Activated CD4-positive, alpha-beta T cell treated with anti-CD3 and anti-CD28 coated beads for 1 hour (primary cell): Measurements from ENCODE around the gene SNAP29.
A peak's percentile ranks its signal among the peaks of the same experiment; 100 is the strongest.
"Not testable (repeated sequence)": the region's sequence is repeated elsewhere in the genome, so short reads cannot be mapped to it uniquely, and the experiment has no call there.

Experiments used
- DNase-seq: peaks from one replicate; pipeline ENCODE4 v3.0.0-alpha.2; 2020

SNAP29 gene

GRCh38 chr22:20903093-20903492 lies 44.3 kb downstream of the SNAP29 start:
- DNase-seq = no peak

DNA sequence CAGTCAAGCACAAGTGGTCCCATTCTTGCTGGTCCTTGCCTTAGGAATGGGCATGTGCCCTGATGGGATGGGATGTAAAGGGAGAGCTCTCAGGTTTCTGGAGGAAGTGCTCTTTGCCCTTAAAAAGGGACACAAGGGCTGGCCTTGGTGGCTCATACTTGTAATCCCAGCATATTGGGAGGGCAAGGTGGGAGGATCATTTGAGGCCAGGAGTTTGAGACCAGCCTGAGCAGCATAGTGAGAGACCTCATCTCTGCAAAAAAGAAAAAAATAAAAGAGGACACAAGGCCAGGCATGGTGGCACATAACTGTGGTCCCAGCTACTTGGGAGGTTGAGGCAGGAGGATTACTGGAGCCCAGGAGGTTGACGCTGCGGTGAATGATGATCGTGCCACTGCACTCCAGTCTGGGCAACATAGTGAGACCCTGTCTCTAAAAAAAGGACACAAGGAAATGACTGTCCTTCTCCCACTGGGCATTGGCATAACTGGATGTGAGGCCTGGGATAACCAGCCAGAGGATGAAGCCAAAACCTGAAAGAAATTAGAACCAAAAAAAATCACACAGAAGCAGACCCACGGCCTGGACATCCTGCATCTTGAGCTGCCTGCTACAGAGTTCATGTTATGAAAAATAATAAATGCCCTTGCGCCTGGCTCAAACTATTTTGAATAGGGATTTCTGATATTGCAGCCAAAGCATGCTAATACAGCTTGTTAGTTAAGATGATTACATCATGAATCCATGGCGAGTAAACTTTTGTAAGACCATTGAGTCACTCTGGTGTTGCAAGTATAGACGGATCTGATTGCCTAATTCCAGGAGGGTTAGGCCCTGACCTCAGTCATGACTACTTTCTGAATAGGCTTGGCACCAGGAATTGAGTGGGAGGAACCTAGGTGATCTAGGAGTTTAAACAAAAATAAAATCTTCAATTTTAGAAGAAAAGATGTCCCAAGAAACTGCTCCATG lies 45.5 kb downstream of the SNAP29 start:
- no peak for DNase-seq

DNA sequence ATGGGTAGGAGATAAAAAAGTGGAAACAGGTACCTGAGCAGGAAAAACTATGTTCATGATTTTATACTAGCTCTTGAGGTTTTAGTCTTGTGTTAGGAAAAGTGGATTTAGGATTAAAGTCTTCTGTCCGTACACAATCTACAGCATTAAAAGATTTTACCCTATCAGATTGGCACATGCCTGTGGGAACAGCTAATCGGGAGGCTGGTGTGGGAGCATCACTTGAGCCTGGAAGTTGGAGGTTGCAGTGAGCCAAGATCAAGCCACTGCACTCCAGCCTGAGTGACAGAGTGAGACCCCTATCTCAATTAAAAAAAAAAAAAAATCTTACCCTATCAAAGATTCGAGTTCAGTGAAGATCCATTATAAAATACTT lies 46.2 kb downstream of the SNAP29 start:
- DNase-seq = no peak

DNA sequence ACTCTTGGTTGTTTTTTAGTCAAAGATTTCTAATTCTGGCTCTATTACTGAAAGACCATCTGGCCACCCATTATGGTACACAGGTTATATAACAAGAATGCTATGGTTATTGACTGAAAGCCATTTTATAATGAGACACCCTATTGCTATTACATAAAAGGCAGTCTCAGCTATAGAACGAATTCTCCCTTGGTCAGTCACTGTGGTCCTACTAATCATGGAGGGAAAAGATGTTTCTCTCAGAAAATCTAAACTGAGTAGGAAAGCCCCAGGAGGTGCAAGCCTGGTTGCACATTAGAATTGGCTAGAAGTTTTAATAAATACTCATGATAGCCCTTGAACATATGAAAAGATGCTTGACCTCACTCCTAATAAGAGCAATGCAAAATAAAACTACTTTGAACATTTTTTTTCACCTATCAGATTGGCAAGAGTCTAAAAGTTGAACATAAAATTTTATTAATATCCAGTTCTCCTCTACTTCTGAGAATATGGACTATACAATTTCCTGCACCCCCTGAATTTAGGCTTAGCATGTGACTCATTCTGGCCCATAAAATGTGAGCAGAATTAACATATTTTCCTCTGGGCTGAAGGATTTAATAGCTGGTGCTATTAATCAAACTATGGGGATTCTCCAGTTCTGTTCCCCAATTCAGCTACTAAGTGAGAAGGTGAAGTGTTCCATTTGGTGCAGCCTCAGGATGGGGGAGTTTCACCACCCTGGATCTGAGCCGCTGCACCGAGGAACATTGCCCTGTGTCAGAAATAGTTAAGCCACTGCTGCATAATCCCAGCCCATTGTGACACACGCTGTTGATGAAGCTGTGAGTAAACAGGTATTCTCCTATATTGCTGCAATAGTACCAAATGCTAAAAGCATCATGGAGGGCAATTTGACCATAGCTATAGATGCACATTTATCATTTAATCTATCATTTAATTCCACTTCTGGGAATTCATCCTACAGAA lies 46.9 kb downstream of the SNAP29 start:
- DNase-seq = no peak

GRCh38 chr22:20906387-20906767 lies 47.6 kb downstream of the SNAP29 start:
- DNase-seq = no peak

- not testable (repeated sequence) for DNase-seq
These were observed 49.9 kb downstream of the SNAP29 start for GRCh38 chr22:20908717-20909116.

DNA sequence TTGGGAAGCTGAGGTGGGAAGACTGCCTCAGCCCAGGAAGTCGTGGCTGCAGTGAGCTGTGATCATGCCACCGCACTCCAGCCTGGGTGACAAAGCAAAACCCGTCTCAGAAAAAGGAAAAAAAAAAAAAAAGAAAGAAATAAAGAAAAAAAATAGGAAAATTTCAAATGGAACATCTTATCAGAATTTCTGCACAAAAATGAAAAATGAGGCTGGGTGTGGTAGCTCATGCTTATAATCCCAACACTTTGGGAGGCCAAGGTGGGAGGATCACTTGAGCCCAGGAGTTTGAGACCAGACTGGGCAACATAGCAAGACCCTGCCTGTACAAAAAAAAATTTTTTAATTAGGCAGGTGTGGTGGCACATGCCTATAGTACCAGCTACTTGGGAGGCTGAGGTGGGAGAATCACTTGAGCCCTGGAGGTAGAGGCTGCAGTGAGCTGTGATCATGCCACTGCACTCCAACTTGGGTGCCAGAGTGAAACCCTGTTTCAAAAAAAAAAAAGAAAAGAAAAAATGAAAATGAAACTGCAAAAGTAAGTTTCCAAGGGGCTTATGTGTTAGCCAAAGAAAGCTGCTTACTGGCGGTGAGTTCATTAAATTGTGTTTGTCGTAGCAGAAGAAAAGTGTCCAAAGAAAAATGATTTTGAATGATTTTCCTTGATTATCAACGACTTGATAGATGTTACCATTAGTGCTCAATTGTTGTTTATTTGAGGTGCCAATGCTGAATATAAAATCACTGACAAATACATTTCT lies 50.9 kb downstream of the SNAP29 start:
- no peak for DNase-seq

GRCh38 chr22:20912494-20912893 lies 53.7 kb downstream of the SNAP29 start:
- no peak for DNase-seq

- peak; percentile 95 for DNase-seq
These were observed 58.4 kb downstream of the SNAP29 start, which contains the start of gene CRKL for GRCh38 chr22:20916916-20917810. TSS of gene CRKL (plus strand) at chr22:20917407. CDS start at chr22:20917935, 528 bp downstream.

DNA sequence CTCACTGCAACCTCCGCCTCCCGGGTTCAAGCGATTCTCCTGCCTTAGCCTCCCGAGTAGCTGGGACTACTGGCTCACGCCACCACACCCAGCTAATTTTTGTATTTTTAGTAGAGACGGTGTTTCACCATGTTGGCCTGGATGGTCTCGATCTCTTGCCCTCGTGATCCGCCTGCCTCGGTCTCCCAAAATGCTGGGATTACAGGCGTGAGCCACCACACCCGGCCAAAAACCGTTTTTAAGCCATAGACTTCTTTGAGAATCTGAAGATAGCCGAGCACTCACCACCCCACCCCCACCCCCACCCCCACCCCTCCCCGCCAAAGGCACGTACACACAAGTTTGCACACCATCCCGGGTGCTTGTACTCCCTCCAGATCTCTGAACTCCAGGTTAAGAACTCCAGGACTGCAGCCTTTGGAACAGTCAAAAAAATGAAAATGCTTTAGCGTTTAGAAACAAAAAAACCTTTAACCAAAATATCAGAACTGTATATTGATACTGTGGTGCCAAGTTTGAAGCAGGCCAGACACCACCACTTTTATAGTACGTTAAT lies 59.9 kb downstream of the SNAP29 start:
- no peak for DNase-seq

- DNase-seq = no peak
These were observed 60.9 kb downstream of the SNAP29 start for GRCh38 chr22:20919718-20920117.

DNA sequence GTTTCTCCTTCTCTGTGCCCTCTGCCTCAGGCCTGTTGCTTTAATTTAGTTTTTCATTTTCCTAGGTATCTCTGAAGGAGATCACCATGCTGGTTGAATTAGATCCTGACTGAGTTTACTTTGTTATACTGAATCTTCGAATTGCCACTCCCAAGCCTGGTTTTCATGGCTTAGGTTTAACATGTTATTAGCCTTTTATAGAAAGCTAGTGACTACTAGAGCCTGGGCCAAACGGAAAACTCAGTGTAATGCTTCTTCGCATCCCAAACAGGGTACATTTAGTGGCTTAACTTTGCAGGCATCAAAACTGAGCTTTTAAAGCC lies 62.0 kb downstream of the SNAP29 start:
- no peak for DNase-seq

GRCh38 chr22:20922141-20922751 lies 63.4 kb downstream of the SNAP29 start:
- DNase-seq = no peak

GRCh38 chr22:20926243-20926642 lies 67.4 kb downstream of the SNAP29 start:
- DNase-seq = no peak

DNA sequence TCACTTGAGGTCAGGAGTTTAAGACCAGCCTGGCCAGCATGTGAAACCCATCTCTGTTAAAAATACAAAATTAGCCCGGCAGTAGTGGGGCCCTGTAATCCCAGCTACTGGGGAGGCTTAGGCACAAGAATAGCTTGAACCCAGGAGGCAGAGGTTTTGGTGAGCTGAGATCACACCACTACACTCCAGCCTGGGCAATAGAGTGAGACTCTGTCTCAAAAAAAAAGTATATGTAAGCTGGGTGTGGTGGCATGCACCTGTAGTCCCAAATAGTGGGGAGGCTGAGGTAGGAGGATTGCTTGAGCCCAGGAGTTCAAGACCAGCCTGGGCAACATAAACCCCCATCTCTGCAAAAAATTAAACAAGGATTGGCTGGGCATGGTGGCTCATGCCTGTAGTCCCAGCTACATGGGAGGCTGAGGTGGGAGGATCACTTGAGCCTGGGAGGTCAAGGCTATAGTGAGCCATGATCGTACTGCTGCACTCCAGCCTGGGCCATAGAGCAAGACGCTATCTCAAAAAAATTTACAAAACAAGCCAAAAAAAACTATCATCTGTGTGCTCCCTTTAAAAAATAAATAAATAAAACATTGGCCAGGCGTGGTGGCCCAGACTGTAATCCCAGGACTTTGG lies 69.2 kb downstream of the SNAP29 start:
- DNase-seq = no peak

DNA sequence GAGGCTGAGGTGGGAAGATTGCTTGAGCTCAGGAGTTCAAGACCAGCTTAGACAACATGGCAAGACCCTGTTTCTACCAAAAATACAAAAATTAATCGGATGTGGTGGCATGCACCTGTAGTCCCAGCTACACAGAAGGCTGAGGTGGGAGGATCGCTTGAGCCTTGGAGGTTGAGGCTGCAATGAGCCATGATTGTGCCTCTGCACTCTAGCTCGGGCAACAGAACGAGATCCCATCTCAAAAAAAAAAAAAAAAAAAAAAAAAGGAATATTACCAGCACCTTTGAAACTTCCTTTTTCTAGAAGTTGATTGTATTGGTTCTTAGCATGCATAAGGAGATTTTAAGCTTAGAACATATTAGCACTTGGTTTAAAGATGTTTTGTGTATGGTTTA lies 69.8 kb downstream of the SNAP29 start:
- DNase-seq = no peak

DNA sequence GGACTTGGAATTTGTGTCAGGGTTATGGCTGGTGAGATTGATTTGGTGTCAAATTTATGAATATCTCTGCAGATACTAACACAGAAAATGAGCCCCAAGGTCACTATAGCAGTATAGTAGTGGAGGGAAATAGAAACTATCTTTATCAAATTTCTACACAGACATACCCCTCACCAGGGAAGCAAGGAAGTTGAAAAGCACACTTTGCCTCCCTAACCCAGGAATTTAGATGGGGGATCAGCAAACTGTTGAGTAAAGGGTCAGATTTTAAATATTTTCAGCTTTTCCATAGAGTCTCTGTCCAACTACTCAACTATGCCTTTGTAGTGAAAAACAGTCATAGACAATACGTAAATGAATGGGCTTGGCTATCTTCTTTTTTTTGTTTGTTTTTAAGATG lies 71.2 kb downstream of the SNAP29 start:
- no peak for DNase-seq

GRCh38 chr22:20930435-20930834 lies 71.6 kb downstream of the SNAP29 start:
- DNase-seq = not testable (repeated sequence)

DNA sequence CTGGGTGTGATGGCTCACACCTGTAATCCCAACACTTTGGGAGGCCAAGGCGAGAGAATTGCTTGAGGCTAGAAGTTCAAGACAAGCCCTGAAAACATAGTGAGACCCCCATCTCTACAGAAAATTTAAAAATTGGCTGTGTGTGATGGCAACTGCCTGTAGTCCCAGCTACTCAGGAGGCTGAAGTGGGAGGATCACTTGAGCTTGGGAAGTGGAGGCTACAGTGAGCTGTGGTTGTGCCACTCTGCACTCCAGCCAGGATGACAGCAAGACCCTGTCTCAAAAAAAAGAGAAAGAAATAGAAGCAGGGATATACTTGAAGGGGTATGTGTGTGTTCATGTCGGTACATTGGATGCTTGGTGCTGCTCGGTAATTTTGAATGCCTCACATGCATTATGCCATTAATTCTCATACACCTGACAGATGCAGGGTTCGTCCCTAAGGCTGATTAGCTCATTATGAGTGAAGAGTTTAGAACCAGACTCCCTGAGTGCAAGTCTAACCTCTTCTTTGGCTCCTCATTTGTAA lies 72.4 kb downstream of the SNAP29 start:
- no peak for DNase-seq

DNA sequence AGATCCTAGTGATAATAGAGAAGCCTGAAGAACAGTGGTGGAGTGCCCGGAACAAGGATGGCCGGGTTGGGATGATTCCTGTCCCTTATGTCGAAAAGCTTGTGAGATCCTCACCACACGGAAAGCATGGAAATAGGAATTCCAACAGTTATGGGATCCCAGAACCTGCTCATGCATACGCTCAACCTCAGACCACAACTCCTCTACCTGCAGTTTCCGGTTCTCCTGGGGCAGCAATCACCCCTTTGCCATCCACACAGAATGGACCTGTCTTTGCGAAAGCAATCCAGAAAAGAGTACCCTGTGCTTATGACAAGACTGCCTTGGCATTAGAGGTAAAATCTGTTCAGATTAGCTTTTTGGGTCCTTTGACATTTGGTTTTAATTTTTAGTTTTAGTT lies 75.1 kb downstream of the SNAP29 start:
- no peak for DNase-seq
